ENCODE results near the gene KERA.

KERA gene

DNA sequence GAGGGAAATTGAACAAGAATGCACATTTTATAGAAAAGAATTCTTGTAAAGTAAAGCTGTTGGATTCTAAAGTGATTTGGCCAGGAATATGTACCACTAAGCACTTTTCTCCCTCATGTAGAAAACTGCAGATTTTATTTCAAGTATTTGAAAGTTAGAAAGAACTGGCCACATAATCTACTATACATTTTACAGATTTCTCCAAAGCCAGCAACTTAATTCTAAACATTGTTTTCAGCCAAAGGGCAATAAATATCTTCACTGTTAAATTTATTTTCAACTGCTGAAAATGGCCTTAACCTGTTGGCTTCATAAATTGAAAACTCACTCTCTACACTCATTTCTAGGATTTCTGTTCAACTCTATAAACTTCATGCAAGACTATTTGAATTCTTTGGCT is 15.6 kb upstream of the KERA start:
- DNase-seq: no peak

- DNase-seq: no peak
These were observed 15.1 kb upstream of the KERA start for GRCh38 chr12:91072931-91073330.

- DNase-seq: no peak
These were observed 13.1 kb upstream of the KERA start for GRCh38 chr12:91070936-91071335.

- DNase-seq: no peak
These were observed 7.6 kb upstream of the KERA start for GRCh38 chr12:91065396-91065795.

GRCh38 chr12:91064640-91065039 is 6.8 kb upstream of the KERA start:
- DNase-seq: no peak

DNA sequence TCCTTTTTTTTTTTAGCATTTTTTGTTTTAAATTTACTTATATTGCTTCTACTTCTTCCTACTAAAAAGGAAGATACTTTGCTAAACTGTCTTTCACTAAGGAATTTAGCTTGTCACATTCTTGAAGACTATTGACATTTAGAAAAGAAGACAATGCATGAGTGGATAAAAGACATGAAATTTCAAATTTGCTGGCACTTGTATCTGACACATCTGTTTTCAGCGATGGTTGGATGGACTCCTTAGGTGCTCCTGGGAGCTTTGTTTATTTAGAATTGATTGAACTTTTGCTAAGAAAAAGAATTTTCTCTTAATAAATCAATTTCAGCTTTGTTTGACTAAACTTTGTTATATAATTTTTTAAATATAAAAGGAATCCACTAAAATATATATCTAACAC is 3.3 kb upstream of the KERA start:
- no peak for DNase-seq

DNA sequence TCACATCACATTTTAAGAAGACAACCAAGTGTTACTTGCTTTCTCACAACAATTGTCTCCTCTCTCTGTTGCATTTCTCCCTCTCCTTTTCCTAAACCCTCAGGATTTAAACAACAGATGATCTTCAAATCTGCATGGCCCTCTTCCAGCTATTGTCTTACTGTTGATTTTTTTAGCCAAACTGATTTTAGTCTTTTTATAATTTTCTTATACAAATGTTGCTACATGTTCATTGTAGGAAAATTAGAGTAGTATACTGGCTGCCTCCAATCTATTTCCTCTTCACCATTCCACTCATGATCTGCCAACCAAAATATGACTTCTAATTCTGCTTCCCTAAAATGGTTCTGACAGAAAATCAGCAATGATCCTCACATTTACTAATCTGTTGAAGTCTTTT is 1.4 kb upstream of the KERA start:
- DNase-seq: no peak

DNA sequence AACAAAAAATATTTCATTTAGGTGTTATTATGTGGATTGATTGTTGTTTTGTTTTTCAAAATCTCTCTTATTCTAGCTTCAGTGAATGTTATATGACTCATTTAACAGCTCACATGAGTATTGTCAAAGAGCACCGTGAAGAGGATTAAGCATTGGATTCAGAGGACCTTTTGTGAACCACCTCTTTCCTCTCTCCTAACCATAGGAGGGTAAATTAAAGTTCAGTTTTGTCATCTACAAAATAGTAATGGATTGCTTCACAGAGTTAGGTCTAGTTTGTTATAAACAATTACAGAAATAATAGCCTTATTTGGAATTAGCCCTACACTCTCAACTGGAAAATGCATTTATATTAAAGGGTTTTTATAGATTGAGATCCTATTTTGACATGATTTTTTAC is 962 bp upstream of the KERA start:
- DNase-seq: no peak

- no peak for DNase-seq
These were observed 1.3 kb downstream of the KERA start for GRCh38 chr12:91056488-91056887.

DNA sequence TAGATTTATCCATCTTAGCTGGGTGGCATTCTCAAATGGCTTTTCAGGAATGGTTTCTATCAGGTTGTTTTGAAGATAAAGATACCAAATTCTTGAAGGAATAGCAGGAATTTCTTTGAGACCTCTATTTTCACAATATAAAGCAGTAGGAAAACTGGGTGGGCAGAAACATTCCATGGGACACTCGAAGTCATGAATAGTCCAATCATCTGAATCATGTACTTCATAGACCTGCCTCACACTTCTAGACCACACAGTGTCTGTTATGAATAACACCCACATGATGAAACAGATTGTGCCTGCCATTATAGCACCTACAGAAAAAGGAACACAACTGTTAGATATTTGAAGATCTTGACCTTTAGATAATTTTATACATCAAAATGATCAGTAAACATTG is 1.8 kb downstream of the KERA start:
- no peak for DNase-seq

DNA sequence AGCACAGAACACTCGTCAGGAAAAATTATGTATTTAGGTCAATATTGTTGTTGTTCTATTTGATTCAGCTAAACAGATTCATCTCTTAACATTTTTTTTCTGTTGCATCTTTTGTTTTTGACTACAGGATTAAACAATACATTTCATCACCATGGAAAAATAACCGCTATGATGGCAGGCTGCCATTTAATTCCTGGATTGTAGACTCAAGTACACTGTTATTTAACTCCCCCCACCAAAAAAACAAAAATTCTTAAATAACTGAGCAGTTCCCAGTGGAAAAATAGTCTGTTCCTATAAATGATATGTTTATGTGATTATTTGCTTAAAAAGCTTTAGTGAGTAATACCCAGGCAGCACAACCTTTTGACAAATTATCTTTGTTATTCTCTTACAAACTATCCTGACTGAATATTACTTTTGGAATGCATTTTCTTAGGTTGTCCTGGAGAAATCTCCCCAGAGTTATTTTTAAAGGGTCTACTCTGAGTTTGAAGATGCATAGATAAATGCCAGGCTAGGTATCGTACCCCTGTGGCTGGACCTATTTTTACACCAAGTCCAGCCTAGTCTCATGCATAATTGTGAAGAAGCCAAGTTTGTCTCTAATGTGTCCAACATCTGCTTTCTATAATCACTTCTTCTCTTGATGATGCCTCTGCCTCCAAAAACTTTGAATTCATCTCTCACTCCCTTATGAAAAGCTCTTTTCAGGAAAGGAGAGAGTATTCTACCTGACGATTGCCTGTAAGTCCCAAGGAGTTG is 3.7 kb downstream of the KERA start:
- DNase-seq: no peak

DNA sequence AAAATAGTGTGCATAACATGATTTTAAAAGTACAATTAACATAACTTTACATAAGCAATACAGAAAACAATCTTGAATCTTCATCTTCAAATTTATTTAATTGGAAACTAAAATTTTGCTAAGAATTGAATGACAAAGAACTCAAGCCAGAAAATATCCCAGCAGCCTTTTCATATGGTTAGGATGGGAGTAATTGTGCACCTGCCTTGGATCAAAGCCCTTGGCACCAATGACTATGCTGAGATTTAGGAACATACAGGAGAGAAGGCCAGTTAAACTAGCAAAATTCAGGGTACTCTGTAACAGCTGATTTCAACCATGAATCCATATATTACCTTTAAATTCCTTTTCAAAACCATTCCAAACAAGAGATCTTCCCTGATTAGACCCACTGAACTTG is 5.8 kb downstream of the KERA start:
- no peak for DNase-seq

DNA sequence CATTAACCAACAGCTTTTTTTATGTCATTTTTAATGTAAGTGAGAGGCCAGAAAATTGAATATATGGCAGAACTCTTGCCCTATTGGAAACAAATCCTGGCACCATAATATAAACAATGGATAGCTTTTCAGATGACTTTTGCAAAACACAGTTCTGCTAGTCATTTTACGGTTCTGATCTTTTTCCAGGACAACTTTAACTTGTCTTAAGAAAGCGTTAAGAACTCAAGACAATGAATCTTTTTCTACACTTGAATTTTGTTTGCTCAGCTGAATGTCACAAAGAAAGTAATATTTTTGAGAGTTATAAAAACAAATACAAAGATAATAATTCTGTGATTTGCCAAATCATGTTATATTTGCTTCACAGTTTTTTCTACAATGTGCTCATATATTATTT is 13.2 kb downstream of the KERA start:
- DNase-seq: no peak

GRCh38 chr12:91043408-91043807 is 14.4 kb downstream of the KERA start:
- no peak for DNase-seq

GRCh38 chr12:91040096-91040755 is 17.6 kb downstream of the KERA start:
- no peak for DNase-seq

GRCh38 chr12:91037276-91037675 is 20.5 kb downstream of the KERA start:
- no peak for DNase-seq

DNA sequence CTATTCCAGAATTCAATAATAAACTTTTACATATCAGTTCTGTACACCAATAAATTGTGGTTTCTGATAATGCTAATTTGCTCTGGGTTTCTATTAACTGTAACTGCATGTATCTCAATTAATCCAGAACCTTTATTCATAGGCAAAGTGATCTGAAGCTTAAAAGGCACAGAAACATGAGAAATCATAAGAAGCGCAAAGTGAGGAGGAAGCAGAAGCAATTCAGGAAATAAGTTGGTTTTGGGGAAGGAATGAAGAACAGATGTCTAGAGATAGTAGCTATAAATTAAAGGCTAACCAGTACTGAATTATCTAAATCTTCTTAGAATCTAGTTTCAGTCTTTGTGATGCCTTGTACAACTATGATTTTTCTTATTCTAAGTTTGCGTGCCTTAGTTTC is 24.6 kb downstream of the KERA start:
- DNase-seq: no peak

- no peak for DNase-seq
These were observed 34.4 kb downstream of the KERA start for GRCh38 chr12:91023326-91024004.

DNA sequence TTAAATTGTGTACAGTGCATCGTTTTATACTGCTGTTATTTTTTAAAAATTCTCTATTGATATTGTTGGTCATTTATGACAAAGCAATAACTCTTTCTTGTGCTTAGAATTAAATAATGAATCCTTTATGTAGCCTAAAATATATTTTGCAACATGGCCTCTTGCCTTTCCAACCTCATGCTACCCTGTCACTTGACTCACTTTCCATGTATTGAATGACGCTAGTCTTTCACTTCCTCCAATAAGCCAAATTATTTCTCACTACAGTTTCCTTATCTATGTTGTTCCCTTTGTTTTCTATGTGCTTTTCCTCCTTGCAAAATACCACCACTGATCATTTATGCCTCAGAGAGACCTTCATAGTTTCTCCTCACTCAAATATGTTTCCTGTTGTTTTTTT is 36.7 kb downstream of the KERA start:
- DNase-seq: no peak

DNA sequence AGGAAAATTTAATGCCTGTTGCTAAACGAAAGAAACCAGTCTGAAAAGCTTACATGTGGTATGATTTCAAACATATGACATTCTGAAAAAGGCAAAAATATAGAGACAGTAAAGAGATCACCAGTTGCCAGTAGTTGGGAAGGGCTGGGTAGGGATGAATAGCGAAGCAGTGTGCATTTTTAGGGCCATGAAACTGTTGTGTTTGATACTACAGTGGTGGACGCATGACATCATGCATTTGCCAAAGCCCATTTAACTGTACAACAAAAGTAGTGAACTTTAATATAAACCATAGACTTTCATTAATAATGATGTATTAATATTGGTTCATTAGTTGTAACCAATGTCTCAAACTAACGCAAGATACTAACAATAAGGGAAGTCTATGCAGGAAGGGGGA is 38.4 kb downstream of the KERA start:
- no peak for DNase-seq

DNA sequence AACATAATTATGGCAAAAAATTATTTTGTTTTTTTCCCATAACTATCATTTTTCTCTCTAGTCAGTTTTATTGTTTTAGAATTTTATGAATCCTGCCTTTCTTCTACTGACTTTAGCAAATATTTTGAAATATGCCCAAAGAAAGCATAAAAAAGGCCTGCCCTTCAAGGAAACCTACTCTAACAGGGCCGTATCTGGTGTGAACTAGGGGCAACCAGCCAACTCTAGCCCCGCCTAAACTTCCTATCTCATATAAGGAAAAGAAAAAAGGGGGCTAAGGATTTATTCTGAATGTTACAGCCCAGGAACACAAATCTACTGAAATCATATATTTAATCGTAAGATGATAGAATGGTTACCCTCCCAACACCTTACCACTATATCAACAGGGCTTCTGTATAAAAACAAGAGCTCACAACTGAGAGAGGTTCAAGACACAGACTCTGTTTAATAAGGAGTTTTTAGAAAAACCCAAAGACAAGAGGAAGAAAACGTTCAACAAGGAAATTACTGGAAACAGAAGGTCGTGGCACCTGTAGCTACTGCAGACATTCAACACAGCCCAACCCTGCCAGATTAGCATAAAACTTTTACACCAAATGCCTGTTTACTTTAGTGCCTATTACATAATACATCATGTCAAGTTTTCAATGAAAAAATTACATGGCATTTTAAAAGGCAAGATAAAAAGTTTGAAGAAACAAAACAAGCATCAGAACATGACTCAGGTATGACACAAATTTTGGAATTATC is 40.1 kb downstream of the KERA start:
- no peak for DNase-seq

DNA sequence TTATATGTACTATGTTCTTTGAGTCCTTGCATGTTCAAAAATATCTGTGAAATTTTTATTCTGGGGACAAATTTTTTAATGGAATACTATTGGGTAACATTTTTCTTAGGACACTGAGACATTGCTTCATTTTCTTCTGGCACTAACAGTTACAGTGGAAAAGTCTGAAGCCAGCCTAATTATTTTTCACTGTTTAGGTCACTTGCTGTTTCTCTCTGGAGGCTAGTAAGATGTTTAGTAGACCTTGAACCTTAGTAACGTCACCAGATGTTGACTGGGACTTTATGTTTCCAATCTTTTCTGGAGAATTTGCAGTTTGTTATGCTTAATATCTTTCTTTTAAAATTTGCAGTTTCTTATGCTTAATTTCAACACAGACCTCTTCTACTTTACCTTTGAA is 40.8 kb downstream of the KERA start:
- no peak for DNase-seq

DNA sequence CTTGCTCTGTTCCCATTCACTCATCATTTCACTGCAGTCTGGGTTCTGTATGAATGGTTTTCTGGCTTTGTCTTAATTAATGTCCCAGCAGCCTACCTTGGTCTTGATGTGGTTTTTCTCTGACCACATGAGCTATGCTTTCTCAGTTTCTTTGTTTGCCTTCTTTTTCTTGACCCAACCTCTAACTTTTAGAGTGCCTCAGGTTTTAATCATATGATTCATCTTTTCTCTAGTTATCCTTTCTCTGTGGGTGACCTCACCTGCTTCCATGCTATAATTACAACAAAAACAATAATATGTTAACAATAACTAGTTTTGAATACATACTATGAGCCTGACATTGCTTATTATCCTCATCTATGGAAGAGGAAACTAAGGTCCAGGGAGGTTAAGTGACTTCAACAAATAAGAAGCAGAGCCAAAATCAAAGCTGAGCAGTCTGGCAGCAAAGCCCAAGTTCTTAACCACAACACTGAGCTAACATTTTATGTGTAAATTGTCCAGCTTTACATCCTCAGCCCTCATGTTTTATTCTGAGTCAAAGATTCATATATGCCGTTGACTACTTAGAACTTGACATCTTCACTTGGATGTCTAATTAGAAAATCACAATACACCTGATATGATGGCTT is 48.4 kb downstream of the KERA start:
- DNase-seq: no peak
